Ishikawa (cell line): Measurements from ENCODE around the gene ZBTB20.

ENCODE experiments used
- CEBPB ChIP-seq: IDR thresholded peaks from 2 replicates; pipeline ENCODE4 v1.6.1; 2012
- CREB1 ChIP-seq: IDR thresholded peaks from 2 replicates; pipeline ENCODE4 v1.6.1; 2012; ENCODE audit warnings: low read depth
- EGR1 ChIP-seq: IDR thresholded peaks from 2 replicates; pipeline ENCODE4 v1.6.1; 2012
- EP300 ChIP-seq: IDR thresholded peaks from 2 replicates; pipeline ENCODE4 v1.6.1; 2012; ENCODE audit warnings: borderline replicate concordance
- FOXM1 ChIP-seq: IDR thresholded peaks from 2 replicates; pipeline ENCODE4 v1.6.1; 2012; ENCODE audit warnings: low read depth, borderline replicate concordance
- NFIC ChIP-seq: IDR thresholded peaks from 2 replicates; pipeline ENCODE4 v1.6.1; 2012
- RAD21 ChIP-seq: IDR thresholded peaks from 2 replicates; pipeline ENCODE4 v1.6.1; 2012; ENCODE audit warnings: low read depth
- TAF1 ChIP-seq: IDR thresholded peaks from 2 replicates; pipeline ENCODE4 v1.6.1; 2012; ENCODE audit warnings: low read depth, mild to moderate bottlenecking
- TCF12 ChIP-seq: IDR thresholded peaks from 2 replicates; pipeline ENCODE4 v1.6.1; 2012; ENCODE audit warnings: low read depth
- TEAD4 ChIP-seq: IDR thresholded peaks from 2 replicates; pipeline ENCODE4 v1.6.1; 2012
- YY1 ChIP-seq: IDR thresholded peaks from 2 replicates; pipeline ENCODE4 v1.6.1; 2012; ENCODE audit warnings: low read depth
- ZBTB7A ChIP-seq: IDR thresholded peaks from 2 replicates; pipeline ENCODE4 v1.6.1; 2012; ENCODE audit warnings: low read depth
- TF ChIP-seq, protein P1 (sequence below): IDR thresholded peaks from 2 replicates; pipeline ENCODE4 v1.6.1; 2012; ENCODE audit warnings: low read depth, mild to moderate bottlenecking
- TF ChIP-seq, protein P2 (sequence below): IDR thresholded peaks from 2 replicates; pipeline ENCODE4 v1.6.1; 2012
- TF ChIP-seq, protein P3 (sequence below): IDR thresholded peaks from 2 replicates; pipeline ENCODE4 v1.6.1; 2012

ZBTB20 gene

DNA sequence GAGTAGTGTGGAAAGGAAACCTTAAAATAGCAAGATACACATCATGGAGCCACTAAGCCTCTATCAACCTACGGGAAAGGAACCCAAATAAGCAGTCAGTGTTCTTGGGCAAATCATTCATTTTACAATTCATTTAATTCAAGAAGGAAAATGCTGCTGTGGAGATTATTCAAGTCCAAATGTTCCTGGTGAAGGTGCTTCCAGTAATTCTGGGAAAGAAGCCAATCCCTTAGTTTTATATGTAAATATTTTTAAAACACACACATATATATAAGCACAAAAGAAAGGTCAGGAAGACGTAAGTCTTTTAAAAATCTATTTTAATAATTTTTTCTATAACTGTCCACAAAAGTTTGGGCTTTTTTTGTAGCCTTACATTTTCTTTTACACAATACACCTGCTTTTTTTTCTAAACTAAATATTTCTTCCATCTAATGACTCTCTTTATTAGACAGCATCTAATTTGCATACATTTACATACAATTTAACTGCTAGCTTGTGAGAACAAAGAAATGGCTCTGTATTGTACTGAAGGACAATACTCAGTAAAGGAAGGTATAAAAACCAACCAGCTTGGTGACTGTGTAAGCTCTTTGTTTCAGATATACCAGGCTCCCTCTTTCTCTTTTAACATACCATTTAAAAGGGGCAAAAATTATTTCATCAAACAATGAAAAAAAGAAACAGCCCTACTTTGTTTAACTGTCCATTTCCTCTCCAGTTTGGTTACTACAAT is 269.5 kb downstream of the ZBTB20 start:
- TF ChIP-seq, protein P1, sequence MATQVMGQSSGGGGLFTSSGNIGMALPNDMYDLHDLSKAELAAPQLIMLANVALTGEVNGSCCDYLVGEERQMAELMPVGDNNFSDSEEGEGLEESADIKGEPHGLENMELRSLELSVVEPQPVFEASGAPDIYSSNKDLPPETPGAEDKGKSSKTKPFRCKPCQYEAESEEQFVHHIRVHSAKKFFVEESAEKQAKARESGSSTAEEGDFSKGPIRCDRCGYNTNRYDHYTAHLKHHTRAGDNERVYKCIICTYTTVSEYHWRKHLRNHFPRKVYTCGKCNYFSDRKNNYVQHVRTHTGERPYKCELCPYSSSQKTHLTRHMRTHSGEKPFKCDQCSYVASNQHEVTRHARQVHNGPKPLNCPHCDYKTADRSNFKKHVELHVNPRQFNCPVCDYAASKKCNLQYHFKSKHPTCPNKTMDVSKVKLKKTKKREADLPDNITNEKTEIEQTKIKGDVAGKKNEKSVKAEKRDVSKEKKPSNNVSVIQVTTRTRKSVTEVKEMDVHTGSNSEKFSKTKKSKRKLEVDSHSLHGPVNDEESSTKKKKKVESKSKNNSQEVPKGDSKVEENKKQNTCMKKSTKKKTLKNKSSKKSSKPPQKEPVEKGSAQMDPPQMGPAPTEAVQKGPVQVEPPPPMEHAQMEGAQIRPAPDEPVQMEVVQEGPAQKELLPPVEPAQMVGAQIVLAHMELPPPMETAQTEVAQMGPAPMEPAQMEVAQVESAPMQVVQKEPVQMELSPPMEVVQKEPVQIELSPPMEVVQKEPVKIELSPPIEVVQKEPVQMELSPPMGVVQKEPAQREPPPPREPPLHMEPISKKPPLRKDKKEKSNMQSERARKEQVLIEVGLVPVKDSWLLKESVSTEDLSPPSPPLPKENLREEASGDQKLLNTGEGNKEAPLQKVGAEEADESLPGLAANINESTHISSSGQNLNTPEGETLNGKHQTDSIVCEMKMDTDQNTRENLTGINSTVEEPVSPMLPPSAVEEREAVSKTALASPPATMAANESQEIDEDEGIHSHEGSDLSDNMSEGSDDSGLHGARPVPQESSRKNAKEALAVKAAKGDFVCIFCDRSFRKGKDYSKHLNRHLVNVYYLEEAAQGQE, result no peak
- TF ChIP-seq RAD21 (no peak), TEAD4 (no peak), TAF1 (no peak), ZBTB7A (no peak), EP300 (no peak), EGR1 (no peak), TCF12 (no peak), NFIC (no peak), CREB1 (no peak), CEBPB (no peak), YY1 (no peak), FOXM1 (no peak)
- TF ChIP-seq, protein P2, sequence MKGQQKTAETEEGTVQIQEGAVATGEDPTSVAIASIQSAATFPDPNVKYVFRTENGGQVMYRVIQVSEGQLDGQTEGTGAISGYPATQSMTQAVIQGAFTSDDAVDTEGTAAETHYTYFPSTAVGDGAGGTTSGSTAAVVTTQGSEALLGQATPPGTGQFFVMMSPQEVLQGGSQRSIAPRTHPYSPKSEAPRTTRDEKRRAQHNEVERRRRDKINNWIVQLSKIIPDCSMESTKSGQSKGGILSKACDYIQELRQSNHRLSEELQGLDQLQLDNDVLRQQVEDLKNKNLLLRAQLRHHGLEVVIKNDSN, result no peak
- TF ChIP-seq, protein P3, sequence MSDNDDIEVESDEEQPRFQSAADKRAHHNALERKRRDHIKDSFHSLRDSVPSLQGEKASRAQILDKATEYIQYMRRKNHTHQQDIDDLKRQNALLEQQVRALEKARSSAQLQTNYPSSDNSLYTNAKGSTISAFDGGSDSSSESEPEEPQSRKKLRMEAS, result no peak

DNA sequence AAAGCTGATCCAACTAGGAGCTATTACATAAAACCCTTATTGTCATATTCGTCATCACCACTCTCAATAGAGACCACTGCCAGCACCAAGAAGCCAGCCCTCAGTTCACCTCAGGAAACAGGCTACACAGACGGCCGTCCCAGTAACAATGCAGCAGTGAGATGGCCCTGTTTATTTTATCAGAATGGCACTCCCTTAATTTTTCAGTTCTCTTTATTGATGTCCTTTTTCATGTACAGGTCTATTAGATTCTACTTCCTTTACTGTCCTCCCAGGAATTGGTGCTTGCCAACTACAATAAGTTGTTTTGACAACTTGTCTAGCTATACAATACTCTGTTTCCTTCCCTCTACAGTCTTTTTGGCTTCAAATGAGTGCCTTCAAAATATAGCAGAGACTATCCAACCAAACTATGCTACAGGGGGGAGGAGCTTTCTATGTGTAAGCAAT is 272.5 kb downstream of the ZBTB20 start:
- TF ChIP-seq, protein P1, result no peak
- TF ChIP-seq CEBPB, result no peak
- TF ChIP-seq, protein P2, result no peak
- TF ChIP-seq TEAD4, result no peak
- TF ChIP-seq, protein P3, result no peak
- no peak for TF ChIP-seq ZBTB7A
- TF ChIP-seq NFIC, result no peak
- no peak for TF ChIP-seq EP300
- TF ChIP-seq CREB1, result no peak
- TF ChIP-seq FOXM1, result no peak
- TF ChIP-seq RAD21, result no peak
- TF ChIP-seq YY1, result no peak
- no peak for TF ChIP-seq TCF12
- no peak for TF ChIP-seq TAF1
- no peak for TF ChIP-seq EGR1

DNA sequence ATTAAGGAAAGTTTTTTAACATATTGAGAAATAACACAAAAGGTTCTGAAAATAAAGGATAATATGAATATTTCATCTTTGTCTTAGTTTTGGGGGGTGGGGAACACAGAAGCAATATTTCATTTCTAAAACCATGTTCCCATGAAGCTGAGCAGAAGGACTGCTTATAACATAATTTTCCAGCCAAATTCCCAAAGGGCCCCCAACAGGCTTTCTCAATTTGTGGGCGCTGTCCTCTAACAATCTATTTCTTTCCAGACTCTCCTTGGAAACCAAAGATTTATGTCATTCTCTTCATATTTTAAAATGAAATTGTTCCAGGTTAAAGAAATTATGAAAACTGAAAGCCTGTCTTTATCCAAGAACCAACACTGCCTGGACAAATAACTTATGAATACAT is 273.5 kb downstream of the ZBTB20 start:
- TF ChIP-seq, protein P2, result no peak
- TF ChIP-seq, protein P3, result no peak
- TF ChIP-seq YY1, result no peak
- no peak for TF ChIP-seq EP300

DNA sequence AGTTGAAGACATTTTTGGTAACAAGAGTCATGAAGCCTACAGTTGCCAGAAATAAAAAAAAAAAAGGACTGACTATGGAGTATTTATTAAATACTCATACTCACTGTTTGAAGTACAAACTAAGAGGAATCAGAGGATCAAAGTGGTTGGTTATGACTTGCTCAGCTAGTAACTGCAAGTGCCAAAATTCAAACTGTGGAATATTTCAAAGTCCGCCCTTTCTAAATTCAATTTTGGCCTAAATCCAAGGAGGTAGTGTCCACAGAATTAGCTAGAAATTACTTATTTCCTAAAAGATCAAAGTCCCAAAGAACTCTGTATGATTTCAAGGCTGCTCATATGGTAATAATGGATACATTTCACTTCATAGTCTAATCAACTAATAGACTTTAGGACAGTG is 274.5 kb downstream of the ZBTB20 start:
- TF ChIP-seq, protein P2, result no peak
- no peak for TF ChIP-seq EGR1
- no peak for TF ChIP-seq NFIC
- no peak for TF ChIP-seq TEAD4
- no peak for TF ChIP-seq RAD21
- TF ChIP-seq CEBPB, result no peak
- TF ChIP-seq, protein P3, result no peak
- TF ChIP-seq TCF12, result no peak
- no peak for TF ChIP-seq ZBTB7A
- TF ChIP-seq TAF1, result no peak
- no peak for TF ChIP-seq CREB1
- TF ChIP-seq EP300, result no peak
